ENCODE data around the gene DPP10.

DPP10 gene

GRCh38 chr2:114457956-114458355 lies 15.5 kb downstream of the DPP10 start:
- H3K9ac ChIP-seq (ENCODE audit: low read length), result no peak overlapping the region

GRCh38 chr2:114461116-114461515 lies 18.7 kb downstream of the DPP10 start:
- no peak for DNase-seq (ENCODE audit: low read depth)
- Histone ChIP-seq H3K9ac (ENCODE audit: low read length) (no peak overlapping the region), H3K27me3 (replicated peaks; ENCODE audit: control insufficient read depth, insufficient read depth, low read length) (no peaks in the 10 kb centered on the region), H3K4me1 (ENCODE audit: control insufficient read depth, insufficient read depth, low read length) (no peaks in the 10 kb centered on the region), H3K36me3 (ENCODE audit: control insufficient read depth, insufficient read depth, low read length, severe bottlenecking) (no peaks in the 10 kb centered on the region), H3K4me3 (ENCODE audit: low read length) (no peak overlapping the region), H3K9me3 (ENCODE audit: control insufficient read depth, low read length) (no peaks in the 10 kb centered on the region)

More at GRCh38 chr2:114457956-114458355, 15.5 kb downstream of the DPP10 start:
- Histone ChIP-seq H3K4me1 (ENCODE audit: control insufficient read depth, insufficient read depth, low read length) (no peaks in the 10 kb centered on the region), H3K27me3 (replicated peaks; ENCODE audit: control insufficient read depth, insufficient read depth, low read length) (no peaks in the 10 kb centered on the region), H3K9me3 (ENCODE audit: control insufficient read depth, low read length) (no peaks in the 10 kb centered on the region), H3K36me3 (ENCODE audit: control insufficient read depth, insufficient read depth, low read length, severe bottlenecking) (no peaks in the 10 kb centered on the region), H3K4me3 (ENCODE audit: low read length) (no peak overlapping the region)
- DNase-seq (ENCODE audit: low read depth), result no peak

- Histone ChIP-seq H3K4me1 (ENCODE audit: control insufficient read depth, insufficient read depth, low read length) (no peaks in the 10 kb centered on the region), H3K4me3 (ENCODE audit: low read length) (no peak overlapping the region), H3K36me3 (ENCODE audit: control insufficient read depth, insufficient read depth, low read length, severe bottlenecking) (no peaks in the 10 kb centered on the region), H3K27me3 (replicated peaks; ENCODE audit: control insufficient read depth, insufficient read depth, low read length) (no peaks in the 10 kb centered on the region), H3K9ac (ENCODE audit: low read length) (no peak overlapping the region), H3K9me3 (ENCODE audit: control insufficient read depth, low read length) (no peaks in the 10 kb centered on the region)
- no peak for DNase-seq (ENCODE audit: low read depth)
These were observed 22.7 kb downstream of the DPP10 start for GRCh38 chr2:114464961-114465706.

GRCh38 chr2:114468343-114468742 lies 25.9 kb downstream of the DPP10 start:
- Histone ChIP-seq H3K9ac (ENCODE audit: low read length) (no peak overlapping the region), H3K4me3 (ENCODE audit: low read length) (no peak overlapping the region), H3K27me3 (replicated peaks; ENCODE audit: control insufficient read depth, insufficient read depth, low read length) (no peaks in the 10 kb centered on the region), H3K4me1 (ENCODE audit: control insufficient read depth, insufficient read depth, low read length) (no peaks in the 10 kb centered on the region), H3K36me3 (ENCODE audit: control insufficient read depth, insufficient read depth, low read length, severe bottlenecking) (no peaks in the 10 kb centered on the region), H3K9me3 (ENCODE audit: control insufficient read depth, low read length) (no peaks in the 10 kb centered on the region)
- no peak for DNase-seq (ENCODE audit: low read depth)

GRCh38 chr2:114472246-114472645 lies 29.8 kb downstream of the DPP10 start:
- Histone ChIP-seq H3K9me3 (ENCODE audit: control insufficient read depth, low read length) (no peaks in the 10 kb centered on the region), H3K4me1 (ENCODE audit: control insufficient read depth, insufficient read depth, low read length) (no peaks in the 10 kb centered on the region), H3K36me3 (ENCODE audit: control insufficient read depth, insufficient read depth, low read length, severe bottlenecking) (no peaks in the 10 kb centered on the region), H3K4me3 (ENCODE audit: low read length) (no peak overlapping the region), H3K9ac (ENCODE audit: low read length) (no peak overlapping the region), H3K27me3 (replicated peaks; ENCODE audit: control insufficient read depth, insufficient read depth, low read length) (no peaks in the 10 kb centered on the region)
- no peak for DNase-seq (ENCODE audit: low read depth)

- H3K9ac ChIP-seq (ENCODE audit: low read length), result no peak overlapping the region
- H3K4me1 ChIP-seq (ENCODE audit: control insufficient read depth, insufficient read depth, low read length), result no peaks in the 10 kb centered on the region
- H3K27me3 ChIP-seq (replicated peaks; ENCODE audit: control insufficient read depth, insufficient read depth, low read length), result no peaks in the 10 kb centered on the region
- H3K36me3 ChIP-seq (ENCODE audit: control insufficient read depth, insufficient read depth, low read length, severe bottlenecking), result no peaks in the 10 kb centered on the region
- DNase-seq (ENCODE audit: low read depth), result no peak
- no peak overlapping the region for H3K4me3 ChIP-seq (ENCODE audit: low read length)
- H3K9me3 ChIP-seq (ENCODE audit: control insufficient read depth, low read length), result no peaks in the 10 kb centered on the region
These were observed 30.3 kb downstream of the DPP10 start for GRCh38 chr2:114472726-114473125.

- Histone ChIP-seq H3K27me3 (replicated peaks; ENCODE audit: control insufficient read depth, insufficient read depth, low read length) (no peaks in the 10 kb centered on the region), H3K4me3 (ENCODE audit: low read length) (no peak overlapping the region), H3K9ac (ENCODE audit: low read length) (no peak overlapping the region), H3K4me1 (ENCODE audit: control insufficient read depth, insufficient read depth, low read length) (no peaks in the 10 kb centered on the region), H3K36me3 (ENCODE audit: control insufficient read depth, insufficient read depth, low read length, severe bottlenecking) (no peaks in the 10 kb centered on the region), H3K9me3 (ENCODE audit: control insufficient read depth, low read length) (no peaks in the 10 kb centered on the region)
- no peak for DNase-seq (ENCODE audit: low read depth)
These were observed 46.5 kb downstream of the DPP10 start for GRCh38 chr2:114488841-114489530.

- Histone ChIP-seq H3K4me1 (ENCODE audit: control insufficient read depth, insufficient read depth, low read length) (no peaks in the 10 kb centered on the region), H3K27me3 (replicated peaks; ENCODE audit: control insufficient read depth, insufficient read depth, low read length) (no peaks in the 10 kb centered on the region), H3K9me3 (ENCODE audit: control insufficient read depth, low read length) (no peaks in the 10 kb centered on the region)
These were observed 52.6 kb downstream of the DPP10 start for GRCh38 chr2:114495046-114495445.

GRCh38 chr2:114496959-114497358 lies 54.5 kb downstream of the DPP10 start:
- H3K4me1 ChIP-seq (ENCODE audit: control insufficient read depth, insufficient read depth, low read length), result no peaks in the 10 kb centered on the region
- no peak overlapping the region for H3K4me3 ChIP-seq (ENCODE audit: low read length)
- no peak overlapping the region for H3K9ac ChIP-seq (ENCODE audit: low read length)
- H3K27me3 ChIP-seq (replicated peaks; ENCODE audit: control insufficient read depth, insufficient read depth, low read length), result no peaks in the 10 kb centered on the region
- no peak for DNase-seq (ENCODE audit: low read depth)
- no peaks in the 10 kb centered on the region for H3K36me3 ChIP-seq (ENCODE audit: control insufficient read depth, insufficient read depth, low read length, severe bottlenecking)
- no peaks in the 10 kb centered on the region for H3K9me3 ChIP-seq (ENCODE audit: control insufficient read depth, low read length)

More at GRCh38 chr2:114495046-114495445, 52.6 kb downstream of the DPP10 start:
- H3K9ac ChIP-seq (ENCODE audit: low read length), result no peak overlapping the region
- no peak for DNase-seq (ENCODE audit: low read depth)
- no peaks in the 10 kb centered on the region for H3K36me3 ChIP-seq (ENCODE audit: control insufficient read depth, insufficient read depth, low read length, severe bottlenecking)
- H3K4me3 ChIP-seq (ENCODE audit: low read length), result no peak overlapping the region

GRCh38 chr2:114499101-114499500 lies 56.7 kb downstream of the DPP10 start:
- Histone ChIP-seq H3K27me3 (replicated peaks; ENCODE audit: control insufficient read depth, insufficient read depth, low read length) (no peaks in the 10 kb centered on the region), H3K9me3 (ENCODE audit: control insufficient read depth, low read length) (no peaks in the 10 kb centered on the region), H3K36me3 (ENCODE audit: control insufficient read depth, insufficient read depth, low read length, severe bottlenecking) (no peaks in the 10 kb centered on the region), H3K4me3 (ENCODE audit: low read length) (no peak overlapping the region), H3K9ac (ENCODE audit: low read length) (no peak overlapping the region), H3K4me1 (ENCODE audit: control insufficient read depth, insufficient read depth, low read length) (no peaks in the 10 kb centered on the region)
- DNase-seq (ENCODE audit: low read depth), result no peak

GRCh38 chr2:114507744-114508143 lies 65.3 kb downstream of the DPP10 start:
- Histone ChIP-seq H3K4me3 (ENCODE audit: low read length) (no peak overlapping the region), H3K4me1 (ENCODE audit: control insufficient read depth, insufficient read depth, low read length) (no peaks in the 10 kb centered on the region), H3K9ac (ENCODE audit: low read length) (no peak overlapping the region), H3K27me3 (replicated peaks; ENCODE audit: control insufficient read depth, insufficient read depth, low read length) (no peaks in the 10 kb centered on the region), H3K9me3 (ENCODE audit: control insufficient read depth, low read length) (no peaks in the 10 kb centered on the region), H3K36me3 (ENCODE audit: control insufficient read depth, insufficient read depth, low read length, severe bottlenecking) (no peaks in the 10 kb centered on the region)
- no peak for DNase-seq (ENCODE audit: low read depth)
